Vagina (tissue), 2 donors: ENCODE measurements around the gene GDAP2.

Experiments
- CTCF ChIP-seq, 3 experiments: fragments of 450-650 bp in 2 of 3; fragments of 200-600 bp in 1 of 3; sonication (generic) in 1 of 3; IDR thresholded peaks; one replicate each; pipeline ENCODE4 v1.5.1; 2017 to 2019; ENCODE audit warnings: antibody characterized with exemption in 3 of 3, mild to moderate bottlenecking in 2 of 3, moderate library complexity in 2 of 3
- POLR2A ChIP-seq, 2 donors: fragments of 450-650 bp; IDR thresholded peaks; one replicate each; pipeline ENCODE4 v1.6.1; 2017; ENCODE audit warnings: antibody characterized with exemption in 2 of 2, mild to moderate bottlenecking in 2 of 2, moderate library complexity in 2 of 2
- POLR2AphosphoS5 ChIP-seq, 2 donors: sonication (generic); formaldehyde crosslinking; IDR thresholded peaks; one replicate each; pipeline ENCODE4 v1.9.0; 2017; ENCODE audit warnings: antibody characterized with exemption in 2 of 2, mild to moderate bottlenecking in 2 of 2, low read depth in 1 of 2; ENCODE audit not compliant: insufficient read depth in 1 of 2

GRCh38 chr1:117928881-117929342, 509 bp downstream of the GDAP2 start:
- TF ChIP-seq POLR2AphosphoS5 (IDR thresholded peaks at IDR 0.05; ENCODE audit: insufficient read depth in 1 of 2, low read depth in 1 of 2) (no peak), POLR2A (IDR thresholded peaks at IDR 0.05) (no peak), CTCF (IDR thresholded peaks at IDR 0.05) (no peak)
